T-helper 17 cell (primary cell): ENCODE results near the gene ABCC6. TPM values are rescaled to one million over a fixed set of nuclear protein-coding genes. Genes with fewer than 3 reads are reported as not detected.
"Not testable (repeated sequence)": the region's sequence is repeated elsewhere in the genome, so short reads cannot be mapped to it uniquely, and the experiment has no call there.

Experiments
- ATAC-seq: fragments of 150-1000 bp; cut with Tn5 transposase; 2 replicates; pipeline ENCODE4 v1.10.0; 2021; ENCODE audit warnings: mild to moderate bottlenecking, moderate library complexity
- DNase-seq, 3 donors: peaks; one replicate each; pipeline versions ENCODE4 v3.0.0 to v3.0.0-alpha.2; 2020 to 2021
- H3K9me3 ChIP-seq: one replicate; pipeline ENCODE4 v1.7.0; 2013; ENCODE audit warnings: low read length, mild to moderate bottlenecking; ENCODE audit not compliant: control insufficient read depth, poor library complexity, severe bottlenecking
- H3K27ac Mint-ChIP-seq: one replicate; pipeline ENCODE4 v1.8.0; 2022; ENCODE audit warnings: mild to moderate bottlenecking, moderate library complexity, mixed read lengths
- H3K27me3 Mint-ChIP-seq: one replicate; pipeline ENCODE4 v1.8.0; 2022; ENCODE audit warnings: mixed read lengths
- H3K36me3 Mint-ChIP-seq: one replicate; pipeline ENCODE4 v1.8.0; 2022; ENCODE audit warnings: low read depth, mixed read lengths
- H3K4me1 Mint-ChIP-seq: one replicate; pipeline ENCODE4 v1.8.0; 2022; ENCODE audit warnings: mild to moderate bottlenecking, mixed read lengths
- H3K4me3 Mint-ChIP-seq: one replicate; pipeline ENCODE4 v1.8.0; 2022; ENCODE audit warnings: mild to moderate bottlenecking, moderate library complexity, mixed read lengths
- total RNA-seq, 4 donors: library from RNA in 2 of 4; stranded (reverse) in 2 of 4; gene quantifications; one replicate each; pipeline ENCODE4 v1.2.3 and lab custom pipeline; 2022 to 2026

ABCC6 gene
- total RNA-seq, 2 donors from 2014 or later = not detected

GRCh38 chr16:16211404-16211803 lies 11.9 kb downstream of the ABCC6 start:
- H3K4me3 Mint-ChIP-seq, H3K4me1 Mint-ChIP-seq: not testable (repeated sequence)

GRCh38 chr16:16208461-16208860 lies 14.8 kb downstream of the ABCC6 start:
- H3K36me3 Mint-ChIP-seq, ATAC-seq, H3K4me3 Mint-ChIP-seq: not testable (repeated sequence)

More at GRCh38 chr16:16211404-16211803, 11.9 kb downstream of the ABCC6 start:
- not testable (repeated sequence) for ATAC-seq, H3K27me3 Mint-ChIP-seq, H3K36me3 Mint-ChIP-seq, DNase-seq, H3K9me3 ChIP-seq, H3K27ac Mint-ChIP-seq

GRCh38 chr16:16207787-16208334 lies 15.4 kb downstream of the ABCC6 start:
- H3K4me1 Mint-ChIP-seq, ATAC-seq, H3K27me3 Mint-ChIP-seq, H3K27ac Mint-ChIP-seq, DNase-seq, H3K9me3 ChIP-seq, H3K36me3 Mint-ChIP-seq, H3K4me3 Mint-ChIP-seq: not testable (repeated sequence)

More at GRCh38 chr16:16208461-16208860, 14.8 kb downstream of the ABCC6 start:
- not testable (repeated sequence) for H3K27ac Mint-ChIP-seq, H3K4me1 Mint-ChIP-seq, H3K27me3 Mint-ChIP-seq, H3K9me3 ChIP-seq, DNase-seq

- H3K9me3 ChIP-seq, H3K36me3 Mint-ChIP-seq, DNase-seq, H3K27ac Mint-ChIP-seq, H3K4me3 Mint-ChIP-seq, H3K4me1 Mint-ChIP-seq, H3K27me3 Mint-ChIP-seq, ATAC-seq: not testable (repeated sequence)
These were observed 16.1 kb downstream of the ABCC6 start for GRCh38 chr16:16207097-16207786.

GRCh38 chr16:16205864-16206263 lies 17.4 kb downstream of the ABCC6 start:
- not testable (repeated sequence) for H3K27me3 Mint-ChIP-seq, H3K27ac Mint-ChIP-seq, H3K4me3 Mint-ChIP-seq, H3K9me3 ChIP-seq, DNase-seq, H3K36me3 Mint-ChIP-seq, ATAC-seq, H3K4me1 Mint-ChIP-seq

GRCh38 chr16:16204552-16204951 lies 18.7 kb downstream of the ABCC6 start:
- ATAC-seq, H3K27me3 Mint-ChIP-seq, H3K36me3 Mint-ChIP-seq, H3K27ac Mint-ChIP-seq, H3K4me3 Mint-ChIP-seq, DNase-seq, H3K4me1 Mint-ChIP-seq, H3K9me3 ChIP-seq: not testable (repeated sequence)

GRCh38 chr16:16203494-16203893 lies 19.8 kb downstream of the ABCC6 start:
- not testable (repeated sequence) for H3K9me3 ChIP-seq, H3K27ac Mint-ChIP-seq, DNase-seq, ATAC-seq, H3K27me3 Mint-ChIP-seq, H3K4me1 Mint-ChIP-seq, H3K36me3 Mint-ChIP-seq, H3K4me3 Mint-ChIP-seq

- H3K27ac Mint-ChIP-seq, H3K4me3 Mint-ChIP-seq, H3K9me3 ChIP-seq, DNase-seq, H3K27me3 Mint-ChIP-seq, H3K4me1 Mint-ChIP-seq, H3K36me3 Mint-ChIP-seq: not testable (repeated sequence)
- peak; percentile 46 for ATAC-seq
These were observed 20.7 kb downstream of the ABCC6 start for GRCh38 chr16:16202400-16203143.

- H3K4me1 Mint-ChIP-seq, ATAC-seq, DNase-seq, H3K27me3 Mint-ChIP-seq, H3K9me3 ChIP-seq, H3K27ac Mint-ChIP-seq, H3K36me3 Mint-ChIP-seq, H3K4me3 Mint-ChIP-seq: not testable (repeated sequence)
These were observed 21.4 kb downstream of the ABCC6 start for GRCh38 chr16:16201880-16202279.

GRCh38 chr16:16200391-16200790 lies 22.9 kb downstream of the ABCC6 start:
- not testable (repeated sequence) for ATAC-seq, H3K9me3 ChIP-seq, H3K4me1 Mint-ChIP-seq, H3K4me3 Mint-ChIP-seq, H3K27me3 Mint-ChIP-seq, H3K36me3 Mint-ChIP-seq, DNase-seq, H3K27ac Mint-ChIP-seq

- not testable (repeated sequence) for H3K36me3 Mint-ChIP-seq, H3K4me1 Mint-ChIP-seq, H3K4me3 Mint-ChIP-seq, H3K27ac Mint-ChIP-seq, H3K9me3 ChIP-seq, H3K27me3 Mint-ChIP-seq, DNase-seq, ATAC-seq
These were observed 23.9 kb downstream of the ABCC6 start for GRCh38 chr16:16199428-16199827.

- Mint-ChIP-seq H3K36me3 (no peaks in the 10 kb centered on the region), H3K4me1 (peaks cover 8% of the 10 kb centered on the region), H3K4me3 (no peak overlapping the region), H3K27ac (no peak overlapping the region), H3K27me3 (peaks cover 1% of the 10 kb centered on the region)
- H3K9me3 ChIP-seq = no peaks in the 10 kb centered on the region
- DNase-seq (no peak), ATAC-seq (no peak)
These were observed 25.3 kb downstream of the ABCC6 start for GRCh38 chr16:16197966-16198365.

- Mint-ChIP-seq H3K36me3 (no peaks in the 10 kb centered on the region), H3K27ac (no peak overlapping the region), H3K27me3 (peaks cover 8% of the 10 kb centered on the region), H3K4me3 (no peak overlapping the region), H3K4me1 (peaks cover 8% of the 10 kb centered on the region)
- ATAC-seq (no peak), DNase-seq (no peak)
- H3K9me3 ChIP-seq = no peaks in the 10 kb centered on the region
These were observed 26.0 kb downstream of the ABCC6 start for GRCh38 chr16:16197331-16197730.
